ENCODE results near the gene PEDS1.
"Not testable (repeated sequence)": the region's sequence is repeated elsewhere in the genome, so short reads cannot be mapped to it uniquely, and the experiment has no call there.

PEDS1 gene

DNA sequence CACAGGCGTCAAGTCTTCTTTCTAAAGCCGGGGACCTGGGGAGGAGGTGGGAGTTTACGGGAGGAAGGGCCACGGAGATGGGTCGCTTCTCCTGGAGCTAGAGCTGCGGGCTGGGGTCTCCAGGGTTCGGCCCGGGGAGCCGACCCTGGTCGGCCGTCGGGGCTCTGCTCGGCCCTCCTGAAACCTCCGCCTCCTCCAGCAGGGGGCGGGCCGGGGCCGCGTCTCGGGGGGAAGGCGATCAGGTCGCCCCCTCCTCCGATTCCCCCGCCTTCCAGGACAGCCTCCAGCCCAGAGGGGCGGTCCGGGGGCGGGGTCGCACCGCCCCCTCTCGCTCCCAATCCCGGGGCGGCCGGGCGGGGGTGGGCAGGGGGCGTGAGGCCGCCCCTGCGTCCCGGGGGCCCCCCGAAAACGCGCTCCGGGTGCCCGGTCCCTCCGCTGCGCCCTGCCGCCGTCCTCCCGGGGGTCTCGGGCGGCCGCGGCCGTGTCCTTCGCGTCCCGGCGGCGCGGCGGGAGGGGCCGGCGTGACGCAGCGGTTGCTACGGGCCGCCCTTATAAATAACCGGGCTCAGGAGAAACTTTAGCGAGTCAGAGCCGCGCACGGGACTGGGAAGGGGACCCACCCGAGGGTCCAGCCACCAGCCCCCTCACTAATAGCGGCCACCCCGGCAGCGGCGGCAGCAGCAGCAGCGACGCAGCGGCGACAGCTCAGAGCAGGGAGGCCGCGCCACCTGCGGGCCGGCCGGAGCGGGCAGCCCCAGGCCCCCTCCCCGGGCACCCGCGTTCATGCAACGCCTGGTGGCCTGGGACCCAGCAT, 36.9 kb upstream of the PEDS1 start, which contains the start of gene CEBPB:
TSS of gene CEBPB (plus strand) at position 580 of the 814 bp plus-strand sequence. CDS start at position 784, 204 bp downstream.
- peak; percentile 77 for DNase-seq

DNA sequence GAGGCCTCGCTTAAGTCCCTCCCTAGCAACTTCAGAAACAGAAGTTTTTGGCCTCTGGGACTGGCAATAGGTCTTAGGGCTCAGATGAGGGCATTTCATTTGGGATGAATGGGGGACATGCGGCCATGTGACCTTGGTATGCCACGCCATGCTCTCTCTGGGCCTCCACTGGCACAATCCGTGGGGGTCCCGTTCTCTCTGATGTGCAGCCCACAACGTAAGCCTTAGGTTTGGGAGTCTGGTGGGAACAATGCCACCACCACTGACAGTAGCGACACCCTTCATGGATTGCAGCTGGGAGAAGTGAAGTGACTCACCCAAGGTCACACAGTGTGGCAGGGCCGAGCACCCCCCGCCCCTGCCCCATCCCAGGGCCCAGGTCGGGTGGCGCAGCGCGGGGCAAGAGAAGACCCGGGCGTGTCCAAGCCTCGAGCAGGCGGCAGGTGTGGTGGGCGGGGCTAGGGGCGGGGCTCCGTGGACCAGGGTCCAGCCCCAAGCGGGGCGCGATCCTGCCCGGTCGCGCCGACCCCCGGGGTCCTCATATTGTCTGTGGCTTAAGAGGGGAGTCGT, 36.2 kb upstream of the PEDS1 start:
- no peak for DNase-seq

DNA sequence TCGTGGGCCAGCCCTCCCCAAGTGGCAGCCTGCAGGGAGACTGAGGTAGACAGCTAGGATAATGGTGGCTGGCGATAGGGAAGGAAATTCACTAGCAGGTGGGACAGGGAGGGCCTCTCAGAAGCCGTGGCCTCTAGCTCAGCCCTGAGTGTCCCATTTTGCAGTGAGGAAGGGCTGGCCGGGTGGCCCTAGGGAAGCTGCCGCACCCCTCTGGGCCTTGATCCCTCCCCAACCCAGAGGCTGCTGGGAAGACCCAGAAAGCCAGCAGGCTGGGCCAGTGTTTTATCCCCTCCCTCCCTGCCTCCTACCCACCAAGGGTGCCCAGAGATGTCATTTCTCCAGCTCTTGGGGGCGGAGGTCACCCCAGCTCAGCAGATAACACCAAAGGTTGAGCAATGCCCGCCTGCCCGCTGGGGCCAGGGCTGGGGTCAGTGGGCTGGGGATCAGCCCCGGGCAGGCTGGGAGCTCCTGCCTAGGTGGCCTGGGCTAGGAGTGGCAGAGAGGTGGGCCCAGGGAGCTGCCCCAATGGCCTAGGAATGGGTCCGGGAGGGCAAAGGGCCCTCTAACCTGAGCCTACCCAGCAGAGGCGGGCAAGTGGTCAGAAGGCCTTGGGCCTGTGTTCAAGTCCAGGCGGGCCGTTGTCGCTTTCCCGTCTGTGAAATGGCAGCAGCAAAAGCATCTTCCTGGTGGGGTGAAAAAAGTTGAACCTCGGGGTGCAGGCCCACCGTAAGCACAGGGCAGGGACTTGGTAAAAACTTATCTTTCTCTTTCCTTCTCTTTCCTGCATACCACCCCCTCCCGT, 35.6 kb upstream of the PEDS1 start:
- DNase-seq: no peak

DNA sequence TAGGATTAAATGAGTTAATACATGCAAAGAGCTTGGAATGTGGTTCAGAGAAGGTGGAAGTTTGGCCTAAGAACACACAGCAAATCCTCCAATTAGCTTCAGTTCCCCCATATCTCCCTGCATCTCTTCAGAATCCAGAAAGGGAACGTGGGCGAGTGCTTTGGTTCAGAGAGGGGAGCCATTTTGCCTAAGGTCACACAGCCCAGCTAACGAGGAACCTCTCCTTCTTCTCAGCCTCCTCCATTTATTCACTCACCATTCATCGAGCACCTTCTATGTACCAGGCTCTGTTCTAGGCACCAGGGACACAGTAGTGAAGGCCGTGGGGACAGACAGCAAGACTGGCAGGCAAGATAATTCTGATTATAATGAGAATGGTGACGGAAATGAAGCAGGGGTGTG, 34.8 kb upstream of the PEDS1 start:
- no peak for DNase-seq

DNA sequence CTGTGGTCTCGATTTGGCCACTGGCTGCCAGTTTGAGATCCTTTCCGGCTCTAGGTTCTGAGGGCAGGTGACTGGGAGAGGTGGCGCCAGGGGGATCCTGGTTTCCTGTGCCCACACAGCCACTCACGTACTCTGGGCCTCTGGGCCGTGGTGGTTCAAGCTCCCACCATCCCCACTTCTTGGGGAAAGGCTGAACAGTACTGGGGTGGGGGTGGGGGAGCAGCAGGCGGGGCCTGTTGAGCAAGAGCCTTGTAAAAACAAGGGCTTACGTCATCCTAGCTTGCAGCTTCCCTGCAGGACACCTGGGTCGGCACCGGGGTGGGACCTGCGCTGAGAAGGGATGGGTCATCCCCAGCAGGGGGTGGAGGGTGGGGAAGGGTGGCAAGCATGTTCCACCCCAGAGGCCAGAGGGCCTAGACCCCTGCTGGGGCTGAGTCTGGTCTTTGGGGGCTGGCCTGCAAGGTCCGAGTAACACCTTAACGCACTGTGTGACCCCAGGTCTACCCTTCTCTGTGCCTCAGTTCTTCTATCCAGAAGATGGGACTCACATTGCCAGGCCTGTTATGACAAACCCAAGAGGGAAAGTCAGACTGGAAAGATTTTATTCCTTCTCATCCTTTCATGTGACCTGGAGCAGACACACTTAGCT, 34.0 kb upstream of the PEDS1 start:
- DNase-seq: no peak

DNA sequence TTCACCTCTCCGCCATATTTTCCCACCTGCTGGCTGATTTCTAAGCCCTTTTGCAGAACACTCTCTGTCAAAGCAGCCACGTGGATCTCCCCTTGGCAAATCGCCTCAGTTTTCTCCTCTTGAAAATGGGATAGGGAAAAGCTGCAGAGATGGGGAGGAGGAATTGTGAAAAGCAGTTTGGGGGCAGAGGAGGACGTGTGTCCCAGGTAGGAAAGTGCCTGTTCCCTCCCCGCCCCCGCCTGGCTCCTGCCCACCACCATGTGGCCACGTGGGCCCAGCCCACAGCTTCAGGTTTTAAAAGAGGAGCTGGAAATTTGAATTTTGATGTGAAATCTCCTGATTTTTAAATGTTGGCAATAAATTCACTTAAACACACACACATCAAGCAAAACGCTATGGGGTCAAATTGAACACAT, 33.5 kb upstream of the PEDS1 start:
- DNase-seq: no peak

DNA sequence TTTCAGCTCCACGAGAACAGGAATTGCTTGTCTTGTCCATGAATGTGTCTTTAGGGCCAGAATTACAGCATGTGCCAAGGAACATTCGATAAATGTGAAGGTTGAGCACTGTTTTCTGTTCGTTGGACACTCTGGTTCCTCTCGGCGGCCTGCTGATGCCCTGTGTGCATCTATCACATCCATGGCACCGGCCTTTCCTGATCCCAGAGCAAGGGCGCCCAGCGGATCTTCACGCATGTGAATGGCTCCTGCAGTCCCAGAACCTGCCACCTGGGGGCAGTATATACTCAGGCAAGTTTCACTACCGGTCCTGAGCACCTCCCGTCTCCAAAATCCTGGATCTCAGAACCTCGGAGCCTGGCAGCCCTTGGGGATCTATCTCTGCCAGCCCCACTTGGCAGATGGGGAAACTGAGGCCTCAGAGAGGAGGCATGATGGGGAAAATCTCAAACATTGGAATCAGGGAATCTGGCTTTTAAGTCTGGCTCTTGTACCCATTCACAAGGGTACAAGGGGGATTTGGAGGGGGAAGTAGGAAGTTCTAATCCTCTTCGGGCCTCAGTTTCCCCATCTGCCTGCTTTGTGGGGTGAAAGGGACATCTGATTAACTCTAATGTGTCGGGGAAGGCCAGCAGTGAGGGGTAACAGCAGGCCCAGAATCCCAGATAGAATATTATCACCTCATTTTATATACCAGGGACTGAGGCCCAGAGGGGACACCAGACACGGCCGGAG, 32.8 kb upstream of the PEDS1 start:
- DNase-seq: peak; percentile 75

DNA sequence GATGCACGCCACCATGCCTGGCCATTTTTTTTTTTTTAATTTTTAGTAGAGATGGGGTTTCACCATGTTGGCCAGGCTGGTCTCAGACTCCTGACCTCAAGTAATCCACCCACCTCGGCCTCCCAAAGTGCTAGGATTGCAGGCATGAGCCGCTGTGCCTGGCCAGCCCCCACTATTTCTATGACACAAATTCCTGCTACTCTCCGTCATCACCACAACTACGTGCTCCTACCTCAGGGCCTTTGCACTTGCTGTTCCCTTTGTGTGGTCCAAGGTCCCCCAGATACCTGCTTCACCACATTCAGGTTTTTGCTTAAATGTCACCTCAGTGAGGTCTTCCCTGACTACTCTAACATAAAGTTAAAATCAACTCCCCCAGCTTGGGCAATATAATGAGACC, 31.9 kb upstream of the PEDS1 start:
- no peak for DNase-seq

DNA sequence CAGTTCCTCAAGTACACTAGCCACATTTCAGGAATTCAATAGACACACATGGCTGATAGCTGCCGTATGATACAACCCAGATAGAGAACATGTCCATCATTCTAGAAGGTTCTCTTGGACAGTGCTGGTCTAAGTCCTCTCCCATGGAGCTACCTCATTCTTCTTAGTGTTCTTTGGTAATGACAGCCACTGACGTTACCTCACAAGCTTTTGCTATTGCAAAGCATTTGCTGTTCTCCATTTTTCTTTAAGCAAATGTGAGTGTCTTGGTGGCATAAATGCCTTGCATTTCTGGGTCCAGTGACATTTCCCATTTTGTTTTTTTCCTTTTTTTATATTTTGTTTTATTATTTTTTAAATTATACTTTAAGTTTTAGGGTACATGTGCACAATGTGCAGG, 28.8 kb upstream of the PEDS1 start:
- no peak for DNase-seq

DNA sequence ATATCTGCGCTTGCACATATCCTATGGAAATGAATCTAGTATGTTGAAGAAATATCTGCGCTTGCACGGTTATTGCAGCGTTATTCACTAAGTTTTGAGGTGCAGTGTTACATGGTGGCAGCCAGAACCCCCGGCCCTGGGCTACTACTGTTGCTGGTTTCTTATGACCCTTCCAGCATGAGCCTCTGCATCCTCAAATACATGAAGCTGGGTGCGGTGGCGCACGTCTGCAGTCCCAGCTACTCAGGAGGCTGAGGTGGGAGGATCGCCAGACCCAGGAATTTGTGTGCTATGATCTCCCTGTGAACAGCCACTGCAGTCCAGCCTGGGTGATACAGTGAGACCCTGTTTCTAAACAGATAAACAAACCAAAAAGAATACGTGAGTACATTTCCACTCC, 27.8 kb upstream of the PEDS1 start:
- DNase-seq: no peak

DNA sequence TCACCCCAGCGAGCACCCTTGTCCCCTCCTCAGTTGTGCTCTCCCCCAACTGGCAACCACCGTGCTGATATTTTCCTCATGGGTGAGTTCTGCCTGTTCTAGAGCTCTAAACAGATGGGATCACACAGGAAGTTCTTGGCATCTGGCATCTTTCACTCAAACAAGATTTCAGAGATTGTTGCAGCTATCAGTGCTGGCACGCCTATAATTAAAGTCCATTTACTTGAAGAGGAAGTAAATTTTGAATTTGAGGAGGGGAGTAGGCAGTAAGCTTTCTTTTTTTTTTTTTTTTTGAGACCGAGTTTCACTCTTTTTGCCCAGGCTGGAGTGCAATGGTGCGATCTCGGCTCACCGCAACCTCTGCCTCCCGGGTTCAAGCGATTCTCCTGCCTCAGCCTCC, 25.1 kb upstream of the PEDS1 start:
- DNase-seq: not testable (repeated sequence)

DNA sequence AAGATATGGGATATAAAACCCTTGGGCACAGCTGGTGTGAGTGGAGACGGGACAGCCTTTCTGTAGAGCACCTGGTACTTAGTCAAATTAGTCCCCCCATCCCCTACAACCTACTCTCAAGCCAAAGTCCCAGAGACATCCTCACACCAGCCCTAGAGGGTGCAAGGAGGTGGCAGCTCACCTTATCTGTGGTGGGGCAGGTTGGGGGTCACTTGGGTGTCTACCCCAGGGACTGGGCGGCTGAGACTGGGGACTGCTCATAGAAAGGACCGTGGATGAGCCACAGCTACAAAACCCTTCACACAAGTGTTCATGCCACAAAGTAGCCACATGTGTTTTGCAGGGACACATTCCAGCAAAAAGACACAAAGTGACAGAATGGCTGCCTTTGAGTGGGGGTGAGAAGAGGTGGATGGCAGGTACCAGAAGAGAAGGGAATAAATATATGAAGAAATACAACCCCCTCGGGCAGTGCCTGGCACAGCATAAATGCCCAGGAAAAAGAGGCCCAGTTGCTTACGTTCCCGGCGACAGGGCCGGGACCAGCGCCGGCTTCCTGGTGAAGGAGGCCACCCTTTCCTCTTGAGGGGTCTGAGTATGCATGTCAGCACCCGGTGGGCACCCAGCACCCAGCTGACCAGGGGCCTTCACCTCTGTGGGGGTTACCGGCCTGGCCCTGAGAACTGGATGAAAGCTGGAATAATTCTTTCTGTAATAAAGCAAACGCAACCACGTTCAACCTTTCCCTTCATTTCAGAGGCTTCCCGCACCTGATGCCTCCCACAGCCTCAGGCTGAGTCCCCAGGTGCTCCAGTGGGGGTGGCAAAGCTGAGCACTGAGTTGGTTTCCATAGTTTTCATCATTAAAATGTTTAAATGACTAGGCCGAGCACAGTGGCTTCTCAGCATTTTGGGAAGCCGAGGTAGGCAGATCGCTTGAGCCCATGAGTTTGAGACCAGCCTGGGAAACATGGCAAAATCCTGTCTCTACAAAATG, 22.7 kb upstream of the PEDS1 start:
- no peak for DNase-seq

DNA sequence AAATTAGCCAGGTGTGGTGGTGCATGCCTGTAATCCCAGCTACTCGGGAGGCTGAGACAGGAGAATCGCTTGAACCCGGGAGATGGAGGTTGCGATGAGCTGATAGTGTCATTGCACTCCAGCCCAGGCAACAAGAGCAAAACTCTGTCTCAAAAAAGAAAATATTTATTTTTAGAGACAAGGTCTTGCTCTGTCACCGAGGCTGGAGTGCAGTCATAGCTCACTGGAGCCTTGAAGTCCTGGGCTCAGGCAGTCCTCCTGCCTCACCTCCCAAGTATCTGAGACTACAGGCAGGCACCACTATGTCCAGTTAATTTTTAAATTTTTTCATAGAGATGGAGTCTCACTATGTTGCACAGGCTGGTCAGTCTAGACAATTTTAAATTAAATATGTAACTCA, 20.9 kb upstream of the PEDS1 start:
- DNase-seq: no peak

DNA sequence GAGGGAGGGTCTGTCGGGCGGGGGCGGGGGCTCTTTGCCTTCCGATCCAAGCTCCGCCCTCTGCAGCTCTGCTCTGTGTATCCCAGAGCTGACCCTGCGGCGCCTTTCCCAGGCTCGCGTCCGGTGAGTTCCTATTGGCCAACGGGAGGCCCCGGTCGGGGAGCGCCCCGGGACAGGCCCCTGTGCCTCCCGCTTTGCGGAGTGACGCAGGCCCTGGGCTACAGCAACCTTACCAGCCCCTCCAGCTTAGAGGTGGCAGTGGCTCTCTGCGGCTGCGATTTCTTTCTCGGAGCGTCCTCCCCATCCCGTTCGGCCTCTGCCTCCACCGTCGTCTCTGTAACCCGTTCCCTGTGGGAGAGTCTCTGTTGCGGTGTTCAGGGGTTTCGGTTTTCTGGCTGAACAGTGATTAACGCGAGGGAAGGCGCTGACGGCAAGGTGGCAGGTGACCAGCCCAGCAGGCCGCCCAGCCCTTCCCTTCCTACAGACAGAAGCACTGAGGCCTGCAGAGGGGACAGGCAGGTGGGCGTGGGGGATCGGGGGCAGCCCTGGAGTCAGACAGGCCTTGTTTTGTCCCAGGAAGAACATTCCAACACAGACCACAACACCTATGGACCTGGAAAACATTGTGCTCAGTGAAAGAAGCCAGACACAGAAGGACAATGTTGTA, 19.0 kb upstream of the PEDS1 start:
- no peak for DNase-seq

DNA sequence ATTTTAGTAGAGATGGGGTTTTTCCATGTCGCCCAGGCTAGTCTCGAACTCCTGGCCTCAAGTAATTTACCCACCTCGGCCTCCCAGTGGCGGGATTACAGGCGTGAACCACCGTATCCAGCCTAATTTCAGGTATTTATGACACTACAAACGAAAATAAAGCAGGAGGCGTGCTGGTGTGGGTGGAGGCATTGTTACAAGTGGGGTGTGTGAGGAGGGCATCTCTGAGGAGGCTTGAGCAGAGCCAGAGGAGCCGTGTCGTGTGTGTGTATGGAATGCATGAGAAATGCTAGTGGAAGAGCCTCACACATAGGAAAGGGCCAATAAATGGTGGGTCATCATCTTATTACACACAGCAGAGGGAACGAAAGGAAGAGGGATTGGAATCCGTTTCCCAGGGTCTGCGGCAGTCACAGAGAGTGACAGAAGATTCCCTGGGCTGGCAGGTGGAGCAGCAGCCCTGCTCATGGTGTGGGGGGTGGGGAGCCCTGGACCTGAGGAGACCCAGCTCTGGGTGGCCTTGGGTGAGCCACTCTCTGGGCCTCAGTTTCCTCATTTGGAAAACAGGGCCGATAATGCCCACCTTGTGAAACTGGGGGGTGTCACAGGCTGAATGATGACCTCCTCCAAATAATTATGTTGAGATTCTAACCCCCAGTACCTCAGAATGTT, 17.2 kb upstream of the PEDS1 start:
- no peak for DNase-seq

DNA sequence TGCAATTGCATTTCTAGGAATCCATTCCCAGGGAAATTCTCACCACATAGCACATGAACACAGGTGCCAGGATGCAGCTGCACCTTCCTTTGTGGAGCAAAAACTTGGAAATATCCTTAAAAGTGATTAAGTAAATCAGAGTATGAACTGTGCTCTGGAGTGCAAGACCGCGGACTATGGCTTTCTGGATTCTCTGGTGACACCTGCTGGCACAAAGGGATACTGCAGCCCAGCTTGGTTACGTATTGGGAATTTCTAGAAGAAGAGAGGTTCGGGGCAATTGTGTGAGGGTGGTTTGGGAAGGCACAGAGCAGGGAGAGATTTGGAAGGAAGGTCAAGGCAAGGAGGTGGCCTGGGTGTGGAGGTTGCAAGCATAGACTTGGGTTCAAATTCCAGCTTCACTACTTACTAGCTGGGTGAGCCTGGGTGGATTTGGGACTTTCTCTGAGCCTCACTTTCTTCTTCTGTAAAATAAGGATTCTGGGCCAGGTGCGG, 15.9 kb upstream of the PEDS1 start:
- DNase-seq: peak; percentile 65

DNA sequence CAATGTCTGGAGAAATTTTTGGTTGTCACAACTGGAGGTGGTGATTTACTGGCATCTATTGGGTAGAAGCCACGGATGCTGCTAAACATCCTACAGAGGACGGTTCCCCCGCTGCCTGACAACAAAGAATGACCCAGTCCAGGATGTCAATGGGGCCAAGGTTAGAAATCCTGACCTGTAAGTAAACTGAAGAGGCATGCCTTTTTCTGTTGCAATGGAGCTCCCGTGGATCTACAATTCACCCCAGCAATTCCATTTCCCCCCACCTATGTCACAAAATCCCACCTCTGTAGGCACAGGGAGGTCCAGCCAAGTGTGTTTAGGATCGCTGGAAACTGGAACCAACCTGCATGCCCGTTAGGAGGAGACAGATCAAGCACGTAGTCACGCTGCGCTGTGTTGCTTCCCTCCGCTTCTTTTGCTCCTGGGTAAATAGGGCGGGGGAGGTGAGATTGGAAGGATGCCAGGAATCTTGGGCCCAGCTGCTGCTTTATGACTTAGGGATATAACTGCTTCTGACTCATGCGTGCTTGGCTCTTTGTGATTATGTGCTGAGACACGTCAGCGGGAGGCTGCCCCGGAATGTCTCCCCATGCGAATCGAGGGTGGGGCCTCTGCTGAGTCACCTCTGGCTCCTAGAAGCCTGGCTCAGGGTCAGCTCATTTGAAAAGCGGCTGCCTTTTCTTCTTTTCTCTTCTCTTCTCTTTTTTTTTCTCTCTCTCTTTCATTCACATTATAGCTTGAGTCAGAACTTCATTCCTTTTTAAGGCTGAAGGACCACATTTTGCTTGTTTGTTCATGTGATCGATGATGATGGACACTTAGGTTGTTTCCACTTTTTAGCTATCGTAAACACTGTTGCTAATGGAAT, 12.4 kb upstream of the PEDS1 start:
- peak; percentile 46 for DNase-seq

DNA sequence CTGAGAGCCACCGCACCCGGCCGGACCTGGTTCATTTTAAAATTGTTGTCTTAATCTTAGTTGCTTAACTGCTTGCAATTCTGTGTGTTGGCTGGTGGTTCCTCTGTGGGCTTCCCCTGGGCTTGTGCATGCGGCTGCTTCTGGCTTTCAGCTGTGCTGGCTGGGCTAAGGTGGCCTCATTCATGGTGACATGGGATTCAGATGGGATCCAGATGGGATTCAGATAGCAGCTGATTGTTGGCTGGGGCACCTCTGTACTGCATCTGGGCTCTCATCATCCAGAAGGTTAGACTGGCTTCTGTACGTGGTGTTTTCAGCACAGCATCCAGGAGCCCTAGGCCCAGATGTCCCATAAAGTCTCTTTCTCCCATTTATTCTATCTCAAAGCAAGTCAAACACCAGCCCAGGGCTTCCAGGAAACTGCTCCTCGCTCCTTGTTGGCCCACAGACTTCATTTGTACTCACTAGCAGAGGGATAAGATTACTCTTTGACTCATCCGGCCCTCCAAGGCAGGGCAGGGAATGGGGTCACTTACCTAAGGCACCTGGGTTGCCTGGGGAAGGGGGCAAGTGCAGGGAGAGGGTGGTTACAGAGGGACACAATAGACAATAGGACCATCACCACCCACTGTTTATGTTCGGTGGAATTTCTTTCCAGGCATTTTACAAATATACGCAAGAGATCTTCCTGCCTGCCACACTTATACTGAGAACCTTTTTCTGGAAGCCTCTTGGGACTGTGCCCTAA, 10.2 kb upstream of the PEDS1 start:
- no peak for DNase-seq
